CD4-positive, alpha-beta T cell treated with Interleukin-21 for 1 hour (primary cell): ENCODE data around the gene RSBN1L.
A peak's percentile ranks its signal among the peaks of the same experiment; 100 is the strongest.
"Not testable (repeated sequence)": the region's sequence is repeated elsewhere in the genome, so short reads cannot be mapped to it uniquely, and the experiment has no call there.

Experiments used
- DNase-seq: peaks from one replicate; pipeline ENCODE4 v3.0.0-alpha.2; 2020

RSBN1L gene

GRCh38 chr7:77690289-77690688 lies 6.0 kb upstream of the RSBN1L start:
- DNase-seq: no peak

GRCh38 chr7:77691892-77692491 lies 4.3 kb upstream of the RSBN1L start:
- no peak for DNase-seq

GRCh38 chr7:77693830-77694583 lies 2.3 kb upstream of the RSBN1L start:
- DNase-seq: no peak

- DNase-seq: peak; percentile 52
Measured at GRCh38 chr7:77696643-77697534, 630 bp downstream of the RSBN1L start.

GRCh38 chr7:77697535-77697831 lies 1.2 kb downstream of the RSBN1L start:
- peak; percentile 19 for DNase-seq

- no peak for DNase-seq
Measured at GRCh38 chr7:77698042-77698625, 1.9 kb downstream of the RSBN1L start.

- no peak for DNase-seq
Measured at GRCh38 chr7:77699056-77699455, 2.8 kb downstream of the RSBN1L start.

GRCh38 chr7:77702513-77702912 lies 6.3 kb downstream of the RSBN1L start:
- DNase-seq: no peak

GRCh38 chr7:77702968-77703472 lies 6.8 kb downstream of the RSBN1L start:
- no peak for DNase-seq

- DNase-seq: not testable (repeated sequence)
Measured at GRCh38 chr7:77703669-77704068, 7.4 kb downstream of the RSBN1L start.

GRCh38 chr7:77707504-77707992 lies 11.3 kb downstream of the RSBN1L start:
- DNase-seq: no peak

GRCh38 chr7:77710067-77710466 lies 13.8 kb downstream of the RSBN1L start:
- DNase-seq: no peak

- no peak for DNase-seq
Measured at GRCh38 chr7:77710861-77711260, 14.6 kb downstream of the RSBN1L start.

GRCh38 chr7:77714195-77714594 lies 17.9 kb downstream of the RSBN1L start:
- no peak for DNase-seq

GRCh38 chr7:77714931-77715330 lies 18.7 kb downstream of the RSBN1L start:
- DNase-seq: not testable (repeated sequence)

GRCh38 chr7:77716804-77717203 lies 20.5 kb downstream of the RSBN1L start:
- no peak for DNase-seq

- DNase-seq: not testable (repeated sequence)
Measured at GRCh38 chr7:77717566-77717965, 21.3 kb downstream of the RSBN1L start.

GRCh38 chr7:77727527-77727926 lies 31.3 kb downstream of the RSBN1L start:
- no peak for DNase-seq

GRCh38 chr7:77727936-77728701 lies 31.9 kb downstream of the RSBN1L start:
- peak; percentile 18 for DNase-seq

GRCh38 chr7:77729574-77730348 lies 33.5 kb downstream of the RSBN1L start:
- no peak for DNase-seq

GRCh38 chr7:77731716-77732115 lies 35.5 kb downstream of the RSBN1L start:
- DNase-seq: no peak
